ENCODE measurements around the gene ADPGK. TPM values are rescaled to one million over a fixed set of nuclear protein-coding genes. Genes with fewer than 3 reads are reported as not detected.
"Not testable (repeated sequence)": the region's sequence is repeated elsewhere in the genome, so short reads cannot be mapped to it uniquely, and the experiment has no call there.

Gene ADPGK
- total RNA-seq, 1 donor from 2014 or later = 74.2 TPM

DNA sequence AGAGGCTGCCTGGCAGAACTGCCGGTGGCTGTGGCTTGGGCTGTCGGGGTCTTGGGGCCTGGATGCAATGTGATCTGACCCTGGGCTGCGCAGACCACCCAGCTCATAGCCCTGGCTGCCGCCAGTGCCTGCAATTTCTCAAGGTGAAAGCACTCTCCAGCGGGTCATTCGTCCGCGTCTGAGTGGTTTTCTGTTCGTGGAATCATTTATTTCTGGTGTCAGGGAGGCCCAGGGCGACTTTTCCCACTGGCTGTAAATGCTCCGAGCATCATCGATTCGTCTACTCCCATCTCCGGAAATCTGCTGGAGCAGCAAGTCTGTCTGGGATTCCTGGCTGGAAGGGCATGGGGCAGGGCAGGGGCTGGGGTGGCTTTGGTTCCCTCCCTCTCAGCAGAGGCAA is 40.6 kb upstream of the ADPGK start:
- Histone ChIP-seq H3K27ac (no peak overlapping the region), H3K36me3 (no peaks in the 10 kb centered on the region), H3K9me3 (no peaks in the 10 kb centered on the region), H3K27me3 (no peaks in the 10 kb centered on the region), H3K4me1 (no peaks in the 10 kb centered on the region), H3K4me3 (no peak overlapping the region)
- intact Hi-C loops (cut with DNase I) = no loop called here
- TF ChIP-seq, protein P1, sequence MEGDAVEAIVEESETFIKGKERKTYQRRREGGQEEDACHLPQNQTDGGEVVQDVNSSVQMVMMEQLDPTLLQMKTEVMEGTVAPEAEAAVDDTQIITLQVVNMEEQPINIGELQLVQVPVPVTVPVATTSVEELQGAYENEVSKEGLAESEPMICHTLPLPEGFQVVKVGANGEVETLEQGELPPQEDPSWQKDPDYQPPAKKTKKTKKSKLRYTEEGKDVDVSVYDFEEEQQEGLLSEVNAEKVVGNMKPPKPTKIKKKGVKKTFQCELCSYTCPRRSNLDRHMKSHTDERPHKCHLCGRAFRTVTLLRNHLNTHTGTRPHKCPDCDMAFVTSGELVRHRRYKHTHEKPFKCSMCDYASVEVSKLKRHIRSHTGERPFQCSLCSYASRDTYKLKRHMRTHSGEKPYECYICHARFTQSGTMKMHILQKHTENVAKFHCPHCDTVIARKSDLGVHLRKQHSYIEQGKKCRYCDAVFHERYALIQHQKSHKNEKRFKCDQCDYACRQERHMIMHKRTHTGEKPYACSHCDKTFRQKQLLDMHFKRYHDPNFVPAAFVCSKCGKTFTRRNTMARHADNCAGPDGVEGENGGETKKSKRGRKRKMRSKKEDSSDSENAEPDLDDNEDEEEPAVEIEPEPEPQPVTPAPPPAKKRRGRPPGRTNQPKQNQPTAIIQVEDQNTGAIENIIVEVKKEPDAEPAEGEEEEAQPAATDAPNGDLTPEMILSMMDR (IDR thresholded peaks at IDR 0.05) = no peak
- DNase-seq (no peak), ATAC-seq (no peak)

DNA sequence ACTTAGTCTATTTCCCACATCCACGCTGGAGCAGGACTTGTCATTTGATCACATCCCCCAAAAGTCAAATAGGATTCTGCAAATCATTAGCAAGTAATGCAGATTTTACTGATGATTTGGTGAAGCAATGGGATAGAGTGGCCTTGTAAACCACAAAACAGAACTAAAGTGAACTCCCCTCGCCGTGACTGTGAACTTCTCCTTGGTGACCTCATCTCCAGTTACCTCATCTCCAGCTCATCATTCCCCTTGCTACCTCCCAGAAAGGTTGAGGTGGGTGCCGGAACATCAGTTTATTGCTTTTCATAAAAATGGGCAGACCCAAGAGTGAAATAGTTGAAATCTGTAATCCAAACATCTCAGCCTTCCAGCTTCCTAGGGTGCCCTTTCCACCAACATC is 36.7 kb upstream of the ADPGK start:
- TF ChIP-seq, protein P1 (IDR thresholded peaks at IDR 0.05) = no peak
- Histone ChIP-seq H3K36me3 (no peaks in the 10 kb centered on the region), H3K4me3 (no peak overlapping the region), H3K4me1 (no peaks in the 10 kb centered on the region), H3K9me3 (no peaks in the 10 kb centered on the region), H3K27me3 (no peaks in the 10 kb centered on the region), H3K27ac (no peak overlapping the region)
- no peak for DNase-seq
- intact Hi-C loops (cut with DNase I) = no loop called here
- peak; percentile 64 for ATAC-seq

GRCh38 chr15:72818632-72819031 is 35.1 kb upstream of the ADPGK start:
- H3K4me1 ChIP-seq = no peaks in the 10 kb centered on the region
- H3K36me3 ChIP-seq = no peaks in the 10 kb centered on the region
- H3K4me3 ChIP-seq = no peak overlapping the region
- no peaks in the 10 kb centered on the region for H3K27me3 ChIP-seq
- TF ChIP-seq, protein P1 (IDR thresholded peaks at IDR 0.05) = no peak
- intact Hi-C loops (cut with DNase I) = no loop called here
- H3K9me3 ChIP-seq = no peaks in the 10 kb centered on the region
- DNase-seq = no peak
- no peak for ATAC-seq
- no peak overlapping the region for H3K27ac ChIP-seq

- DNase-seq = no peak
- Histone ChIP-seq H3K36me3 (no peaks in the 10 kb centered on the region), H3K9me3 (no peaks in the 10 kb centered on the region), H3K27ac (no peak overlapping the region), H3K4me3 (no peak overlapping the region), H3K4me1 (no peaks in the 10 kb centered on the region), H3K27me3 (no peaks in the 10 kb centered on the region)
- ATAC-seq = no peak
- TF ChIP-seq, protein P1 (IDR thresholded peaks at IDR 0.05) = no peak
- intact Hi-C loops (cut with DNase I) = no loop called here
These were observed 29.9 kb upstream of the ADPGK start for GRCh38 chr15:72813345-72814004.

DNA sequence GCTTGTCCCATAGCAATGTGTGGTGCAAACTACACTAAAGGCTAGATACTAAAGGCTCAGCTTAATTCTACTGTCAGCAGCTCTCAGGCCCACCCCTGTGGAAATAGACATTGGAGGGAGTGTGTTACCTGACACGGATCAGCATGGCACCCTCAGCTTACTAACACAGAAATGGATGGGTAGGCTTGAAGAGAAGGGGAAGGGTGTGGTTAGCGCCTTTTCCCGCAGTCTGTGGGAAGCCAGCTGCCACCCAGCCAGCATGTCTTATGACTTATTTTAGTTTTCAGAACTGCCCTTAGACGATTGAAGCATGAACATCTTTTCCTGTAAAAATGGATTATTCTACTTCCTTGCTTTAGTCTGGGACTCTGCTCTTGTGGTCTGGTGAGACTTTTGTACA is 25.8 kb upstream of the ADPGK start:
- DNase-seq (no peak), ATAC-seq (peak; percentile 72)
- Histone ChIP-seq H3K4me1 (no peaks in the 10 kb centered on the region), H3K27me3 (no peaks in the 10 kb centered on the region), H3K4me3 (no peak overlapping the region), H3K9me3 (no peaks in the 10 kb centered on the region), H3K36me3 (no peaks in the 10 kb centered on the region), H3K27ac (no peak overlapping the region)
- intact Hi-C loops (cut with DNase I) = no loop called here
- TF ChIP-seq, protein P1 (IDR thresholded peaks at IDR 0.05) = no peak

DNA sequence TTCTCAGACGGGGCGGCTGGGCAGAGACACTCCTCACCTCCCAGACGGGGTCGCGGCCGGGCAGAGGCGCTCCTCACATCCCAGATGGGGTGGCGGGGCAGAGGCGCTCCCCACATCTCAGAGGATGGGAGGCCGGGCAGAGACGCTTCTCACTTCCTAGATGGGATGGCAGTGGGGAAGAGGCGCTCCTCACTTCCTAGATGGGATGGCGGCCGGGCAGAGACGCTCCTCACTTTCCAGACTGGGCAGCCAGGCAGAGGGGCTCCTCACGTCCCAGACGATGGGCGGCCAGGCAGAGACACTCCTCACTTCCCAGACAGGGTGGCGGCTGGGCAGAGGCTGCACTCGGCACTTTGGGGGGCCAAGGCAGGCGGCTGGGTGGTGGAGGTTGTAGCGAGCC is 23.8 kb upstream of the ADPGK start:
- H3K9me3 ChIP-seq; H3K27ac ChIP-seq; H3K4me3 ChIP-seq; ATAC-seq; H3K36me3 ChIP-seq; DNase-seq; H3K27me3 ChIP-seq; intact Hi-C loops (cut with DNase I); H3K4me1 ChIP-seq: not testable (repeated sequence)
